SK-N-SH (cell line): ENCODE measurements around the gene ACOT4. TPM values are rescaled to one million over a fixed set of nuclear protein-coding genes. Genes with fewer than 3 reads are reported as not detected.

Experiments used
- CHD2 ChIP-seq: fragments of 150-350 bp; IDR thresholded peaks from 2 replicates; pipeline ENCODE4 v1.6.1; 2018; ENCODE audit warnings: low read length; ENCODE audit not compliant: partially characterized antibody
- ELF1 ChIP-seq: IDR thresholded peaks from 2 replicates; pipeline ENCODE4 v1.4.0; 2012
- EP300 ChIP-seq, 2 experiments: IDR thresholded peaks; 2 replicates each; pipeline versions ENCODE4 v1.4.0 to v1.6.1; 2012; ENCODE audit warnings: borderline replicate concordance in 1 of 2, low read depth in 1 of 2, low read length in 1 of 2
- FOSL2 ChIP-seq: IDR thresholded peaks from 2 replicates; pipeline ENCODE4 v1.4.0; 2012; ENCODE audit warnings: low read depth, mild to moderate bottlenecking, moderate library complexity, borderline replicate concordance
- FOXJ3 ChIP-seq: sonication (generic); formaldehyde crosslinking; IDR thresholded peaks from 2 replicates; pipeline ENCODE4 v1.5.1; 2020; ENCODE audit warnings: mild to moderate bottlenecking, missing genetic modification reagents
- FOXM1 ChIP-seq: IDR thresholded peaks from 2 replicates; pipeline ENCODE4 v1.4.0; 2012; ENCODE audit warnings: low read depth, mild to moderate bottlenecking
- GABPA ChIP-seq: IDR thresholded peaks from 2 replicates; pipeline ENCODE4 v1.4.0; 2012; ENCODE audit warnings: low read depth, mild to moderate bottlenecking
- GATA2 ChIP-seq: sonication (generic); formaldehyde crosslinking; IDR thresholded peaks from 2 replicates; pipeline ENCODE4 v1.5.0; 2020; ENCODE audit warnings: mild to moderate bottlenecking, missing genetic modification reagents
- JUND ChIP-seq: IDR thresholded peaks from 2 replicates; pipeline ENCODE4 v1.4.0; 2012
- MEF2A ChIP-seq: IDR thresholded peaks from 2 replicates; pipeline ENCODE4 v1.4.0; 2012; ENCODE audit warnings: low read depth, borderline replicate concordance
- MXI1 ChIP-seq: IDR thresholded peaks from 2 replicates; pipeline ENCODE4 v1.6.1; 2012; ENCODE audit warnings: mild to moderate bottlenecking, low read depth, low read length, improper control_type of control experiment
- NRF1 ChIP-seq: IDR thresholded peaks from 2 replicates; pipeline ENCODE4 v1.6.1; 2012; ENCODE audit warnings: low read depth, mild to moderate bottlenecking, low read length
- POLR2AphosphoS5 ChIP-seq: IDR thresholded peaks from 2 replicates; pipeline ENCODE4 v1.6.1; 2012; ENCODE audit warnings: low read depth, low read length
- RAD21 ChIP-seq: IDR thresholded peaks from 2 replicates; pipeline ENCODE4 v1.6.1; 2012; ENCODE audit warnings: mild to moderate bottlenecking, low read length
- RCOR1 ChIP-seq: fragments of 150-350 bp; IDR thresholded peaks from 2 replicates; pipeline ENCODE4 v1.6.1; 2017; ENCODE audit warnings: antibody characterized with exemption, low read length
- SIN3A ChIP-seq: IDR thresholded peaks from 2 replicates; pipeline ENCODE4 v1.6.1; 2012; ENCODE audit warnings: low read depth, mild to moderate bottlenecking, low read length, moderate library complexity, borderline replicate concordance
- SMC3 ChIP-seq: IDR thresholded peaks from 2 replicates; pipeline ENCODE4 v1.6.1; 2012; ENCODE audit warnings: low read depth, low read length, improper control_type of control experiment
- TCF12 ChIP-seq: IDR thresholded peaks from 2 replicates; pipeline ENCODE4 v1.4.0; 2012
- TEAD4 ChIP-seq: IDR thresholded peaks from 2 replicates; pipeline ENCODE4 v1.4.0; 2012; ENCODE audit warnings: mild to moderate bottlenecking, borderline replicate concordance; ENCODE audit not compliant: insufficient read depth
- YY1 ChIP-seq: IDR thresholded peaks from 2 replicates; pipeline ENCODE4 v1.4.0; 2012; ENCODE audit warnings: low read depth, mild to moderate bottlenecking
- polyA plus RNA-seq, 3 experiments: library from polyadenylated mRNA; depleted of rRNA; stranded (reverse); fragments of >200 nt; gene quantifications; 2 replicates each; pipeline ENCODE4 v1.2.3, GENCODE V29; 2012
- TF ChIP-seq, protein P1 (sequence below): IDR thresholded peaks from 2 replicates; pipeline ENCODE4; 2012
- TF ChIP-seq, protein P2 (sequence below): fragments of 150-350 bp; IDR thresholded peaks from 2 replicates; pipeline ENCODE4 v1.6.1; 2016; ENCODE audit warnings: mild to moderate bottlenecking, low read depth, low read length
- TF ChIP-seq, protein P3 (sequence below): IDR thresholded peaks from 2 replicates; pipeline ENCODE4 v1.4.0; 2012; ENCODE audit warnings: low read depth, borderline replicate concordance
- TF ChIP-seq, protein P4 (sequence below): IDR thresholded peaks from 2 replicates; pipeline ENCODE4 v1.6.1; 2012; ENCODE audit warnings: mild to moderate bottlenecking, low read depth, low read length, moderate library complexity
- TF ChIP-seq, protein P5 (sequence below): IDR thresholded peaks from 2 replicates; pipeline ENCODE4 v1.4.0; 2012; ENCODE audit warnings: low read depth

The ACOT4 gene
- polyA plus RNA-seq, 1 of the 3 experiments (the other 2 are of a cell fraction), result 0.12 TPM

DNA sequence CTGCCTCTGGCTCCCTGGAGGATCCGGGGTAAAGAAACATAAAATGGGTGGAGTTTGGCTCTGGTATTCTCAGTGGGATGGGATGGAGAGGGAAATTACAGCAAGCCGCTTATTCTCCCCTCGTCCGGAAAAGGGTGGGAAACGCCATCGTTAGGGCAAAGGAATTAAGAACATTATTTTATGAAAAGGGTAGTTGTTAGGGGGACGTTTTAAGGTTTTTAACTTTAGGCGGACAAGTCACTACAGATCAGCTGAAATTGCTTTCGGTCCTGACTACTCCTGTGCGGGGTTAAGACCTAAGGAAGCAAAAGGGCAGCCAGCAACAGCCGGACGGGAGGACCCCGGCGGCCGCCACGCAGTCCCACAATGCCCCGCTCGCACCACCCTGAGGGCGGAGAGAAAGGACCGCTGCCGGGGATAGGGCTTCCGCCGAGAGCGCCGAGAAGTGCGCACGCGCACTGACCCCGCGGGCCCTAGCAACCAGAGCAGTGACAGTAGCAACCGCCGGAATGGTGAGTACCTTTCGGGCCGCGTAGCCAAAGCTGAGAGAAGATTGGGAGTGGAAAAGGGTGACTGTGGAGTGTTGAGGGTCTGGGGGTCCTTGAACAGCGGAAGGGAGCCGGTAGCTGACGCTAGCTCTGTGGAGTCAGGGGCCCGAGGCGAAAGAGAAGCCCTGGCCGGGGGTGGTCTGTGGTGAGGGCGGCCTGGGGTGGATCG lies 53.0 kb downstream of the ACOT4 start, which contains the start of gene DNAL1 (continued):
- TF ChIP-seq CHD2 (peak; percentile 19), MEF2A (no peak), ELF1 (0 out of 2 replicates have a peak, but pooled peaks have one; percentile 36), YY1 (peak; percentile 63; the same call in 1 of the 2 replicates), POLR2AphosphoS5 (peak; percentile 94), RAD21 (peak; percentile 6; the same call in 1 of the 2 replicates), JUND (no peak), FOSL2 (no peak), FOXJ3 (CRISPR knock-in tag) (no peak), RCOR1 (peak; percentile 4; the same call in 1 of the 2 replicates), GATA2 (CRISPR knock-in tag) (no peak), SIN3A (peak; percentile 84; the same call in 1 of the 2 replicates), SMC3 (no peak), GABPA (peak; percentile 66), MXI1 (peak; percentile 81), FOXM1 (no peak), EP300 (IDR thresholded peaks at IDR 0.05; ENCODE audit: borderline replicate concordance in 1 of 2, low read depth in 1 of 2, low read length in 1 of 2) (no peak), NRF1 (peak; percentile 80), TCF12 (no peak), TEAD4 (no peak)
- TF ChIP-seq, protein P1, sequence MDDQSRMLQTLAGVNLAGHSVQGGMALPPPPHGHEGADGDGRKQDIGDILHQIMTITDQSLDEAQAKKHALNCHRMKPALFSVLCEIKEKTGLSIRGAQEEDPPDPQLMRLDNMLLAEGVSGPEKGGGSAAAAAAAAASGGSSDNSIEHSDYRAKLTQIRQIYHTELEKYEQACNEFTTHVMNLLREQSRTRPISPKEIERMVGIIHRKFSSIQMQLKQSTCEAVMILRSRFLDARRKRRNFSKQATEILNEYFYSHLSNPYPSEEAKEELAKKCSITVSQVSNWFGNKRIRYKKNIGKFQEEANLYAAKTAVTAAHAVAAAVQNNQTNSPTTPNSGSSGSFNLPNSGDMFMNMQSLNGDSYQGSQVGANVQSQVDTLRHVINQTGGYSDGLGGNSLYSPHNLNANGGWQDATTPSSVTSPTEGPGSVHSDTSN, result no peak
- TF ChIP-seq, protein P2, sequence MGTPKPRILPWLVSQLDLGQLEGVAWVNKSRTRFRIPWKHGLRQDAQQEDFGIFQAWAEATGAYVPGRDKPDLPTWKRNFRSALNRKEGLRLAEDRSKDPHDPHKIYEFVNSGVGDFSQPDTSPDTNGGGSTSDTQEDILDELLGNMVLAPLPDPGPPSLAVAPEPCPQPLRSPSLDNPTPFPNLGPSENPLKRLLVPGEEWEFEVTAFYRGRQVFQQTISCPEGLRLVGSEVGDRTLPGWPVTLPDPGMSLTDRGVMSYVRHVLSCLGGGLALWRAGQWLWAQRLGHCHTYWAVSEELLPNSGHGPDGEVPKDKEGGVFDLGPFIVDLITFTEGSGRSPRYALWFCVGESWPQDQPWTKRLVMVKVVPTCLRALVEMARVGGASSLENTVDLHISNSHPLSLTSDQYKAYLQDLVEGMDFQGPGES, result no peak
- TF ChIP-seq, protein P3, sequence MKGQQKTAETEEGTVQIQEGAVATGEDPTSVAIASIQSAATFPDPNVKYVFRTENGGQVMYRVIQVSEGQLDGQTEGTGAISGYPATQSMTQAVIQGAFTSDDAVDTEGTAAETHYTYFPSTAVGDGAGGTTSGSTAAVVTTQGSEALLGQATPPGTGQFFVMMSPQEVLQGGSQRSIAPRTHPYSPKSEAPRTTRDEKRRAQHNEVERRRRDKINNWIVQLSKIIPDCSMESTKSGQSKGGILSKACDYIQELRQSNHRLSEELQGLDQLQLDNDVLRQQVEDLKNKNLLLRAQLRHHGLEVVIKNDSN, result no peak
- TF ChIP-seq, protein P4, sequence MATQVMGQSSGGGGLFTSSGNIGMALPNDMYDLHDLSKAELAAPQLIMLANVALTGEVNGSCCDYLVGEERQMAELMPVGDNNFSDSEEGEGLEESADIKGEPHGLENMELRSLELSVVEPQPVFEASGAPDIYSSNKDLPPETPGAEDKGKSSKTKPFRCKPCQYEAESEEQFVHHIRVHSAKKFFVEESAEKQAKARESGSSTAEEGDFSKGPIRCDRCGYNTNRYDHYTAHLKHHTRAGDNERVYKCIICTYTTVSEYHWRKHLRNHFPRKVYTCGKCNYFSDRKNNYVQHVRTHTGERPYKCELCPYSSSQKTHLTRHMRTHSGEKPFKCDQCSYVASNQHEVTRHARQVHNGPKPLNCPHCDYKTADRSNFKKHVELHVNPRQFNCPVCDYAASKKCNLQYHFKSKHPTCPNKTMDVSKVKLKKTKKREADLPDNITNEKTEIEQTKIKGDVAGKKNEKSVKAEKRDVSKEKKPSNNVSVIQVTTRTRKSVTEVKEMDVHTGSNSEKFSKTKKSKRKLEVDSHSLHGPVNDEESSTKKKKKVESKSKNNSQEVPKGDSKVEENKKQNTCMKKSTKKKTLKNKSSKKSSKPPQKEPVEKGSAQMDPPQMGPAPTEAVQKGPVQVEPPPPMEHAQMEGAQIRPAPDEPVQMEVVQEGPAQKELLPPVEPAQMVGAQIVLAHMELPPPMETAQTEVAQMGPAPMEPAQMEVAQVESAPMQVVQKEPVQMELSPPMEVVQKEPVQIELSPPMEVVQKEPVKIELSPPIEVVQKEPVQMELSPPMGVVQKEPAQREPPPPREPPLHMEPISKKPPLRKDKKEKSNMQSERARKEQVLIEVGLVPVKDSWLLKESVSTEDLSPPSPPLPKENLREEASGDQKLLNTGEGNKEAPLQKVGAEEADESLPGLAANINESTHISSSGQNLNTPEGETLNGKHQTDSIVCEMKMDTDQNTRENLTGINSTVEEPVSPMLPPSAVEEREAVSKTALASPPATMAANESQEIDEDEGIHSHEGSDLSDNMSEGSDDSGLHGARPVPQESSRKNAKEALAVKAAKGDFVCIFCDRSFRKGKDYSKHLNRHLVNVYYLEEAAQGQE, result no peak
- TF ChIP-seq, protein P5, sequence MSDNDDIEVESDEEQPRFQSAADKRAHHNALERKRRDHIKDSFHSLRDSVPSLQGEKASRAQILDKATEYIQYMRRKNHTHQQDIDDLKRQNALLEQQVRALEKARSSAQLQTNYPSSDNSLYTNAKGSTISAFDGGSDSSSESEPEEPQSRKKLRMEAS, result no peak; the same call in none of the 2 replicates
